Measurements from ENCODE around the gene CBFA2T3.

The CBFA2T3 gene

DNA sequence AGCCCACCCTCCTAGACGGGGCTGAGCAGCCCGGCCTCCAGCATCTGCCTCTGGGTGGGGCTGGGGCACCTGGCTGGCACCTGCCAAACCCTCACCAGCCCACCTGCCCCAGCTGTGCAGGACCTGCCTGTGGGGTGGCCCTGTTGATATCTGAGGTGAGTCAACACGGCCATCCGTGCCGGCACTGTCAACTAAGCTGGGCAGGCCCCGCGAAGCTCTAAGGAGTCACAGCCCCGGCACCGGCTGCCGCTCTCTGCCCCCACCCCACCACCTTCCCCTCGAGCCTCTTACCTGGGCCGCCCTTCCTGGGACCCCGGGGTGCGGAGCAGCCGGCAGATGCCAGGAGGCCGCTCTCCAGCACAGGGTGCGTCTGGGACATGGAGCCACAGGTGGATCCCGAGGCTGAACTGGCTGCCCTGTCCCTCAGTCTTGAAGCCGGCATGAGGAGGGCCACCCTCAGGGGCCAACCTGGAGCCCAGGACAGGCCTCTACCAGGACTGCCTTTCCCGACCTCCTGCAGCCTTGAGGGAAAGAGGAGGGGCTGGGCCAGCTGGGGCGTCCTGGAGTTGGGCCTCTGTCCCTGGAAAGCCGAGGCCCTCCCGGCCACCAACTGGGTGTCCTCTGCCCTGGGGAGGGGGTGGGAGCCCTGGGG, 515 bp downstream of the CBFA2T3 start:
- no peak for DNase-seq (ENCODE audit: low read depth)

DNA sequence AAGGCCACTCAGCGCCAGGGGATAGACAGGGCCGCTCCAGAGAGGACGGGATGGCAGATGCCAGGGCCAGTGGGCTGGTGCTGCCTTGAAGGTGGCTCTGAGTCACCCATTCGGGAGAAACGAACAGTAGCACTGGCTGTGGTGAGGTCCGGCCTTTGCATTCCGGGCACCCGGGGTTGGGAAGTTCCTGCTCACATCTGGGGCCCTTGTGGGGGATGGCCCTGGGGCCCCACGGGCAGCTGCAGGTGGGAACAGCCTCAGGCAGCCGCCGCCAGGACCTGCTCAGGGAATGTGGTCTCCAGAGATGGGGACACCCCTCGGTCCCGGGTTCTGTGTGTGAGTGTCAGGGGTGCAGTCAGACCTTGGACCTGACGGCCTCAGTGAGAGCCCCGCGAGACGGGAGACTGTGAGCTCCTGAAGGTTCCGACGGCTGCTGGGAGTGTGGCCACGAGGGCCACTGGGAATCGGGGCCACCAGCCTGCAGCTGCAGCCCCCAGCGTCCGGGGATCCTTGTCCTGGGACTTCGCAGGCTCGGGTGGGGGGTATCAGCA, 1.4 kb downstream of the CBFA2T3 start:
- DNase-seq (ENCODE audit: low read depth): no peak

DNA sequence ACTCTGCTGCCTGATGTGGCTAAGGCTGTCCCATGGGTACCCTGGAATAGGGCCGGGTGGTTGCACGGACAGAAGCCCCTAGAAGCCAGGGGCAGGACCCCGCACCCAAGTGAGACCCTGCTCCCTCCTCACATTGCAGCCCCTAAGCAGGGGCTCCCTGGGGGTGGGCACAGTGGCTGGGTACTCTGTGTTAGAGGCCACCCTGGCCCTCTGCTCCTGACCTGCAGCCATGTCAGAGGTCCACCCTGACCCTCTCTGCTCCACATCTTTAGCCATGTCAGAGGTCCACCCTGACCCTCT, 2.1 kb downstream of the CBFA2T3 start:
- no peak for DNase-seq (ENCODE audit: low read depth)

DNA sequence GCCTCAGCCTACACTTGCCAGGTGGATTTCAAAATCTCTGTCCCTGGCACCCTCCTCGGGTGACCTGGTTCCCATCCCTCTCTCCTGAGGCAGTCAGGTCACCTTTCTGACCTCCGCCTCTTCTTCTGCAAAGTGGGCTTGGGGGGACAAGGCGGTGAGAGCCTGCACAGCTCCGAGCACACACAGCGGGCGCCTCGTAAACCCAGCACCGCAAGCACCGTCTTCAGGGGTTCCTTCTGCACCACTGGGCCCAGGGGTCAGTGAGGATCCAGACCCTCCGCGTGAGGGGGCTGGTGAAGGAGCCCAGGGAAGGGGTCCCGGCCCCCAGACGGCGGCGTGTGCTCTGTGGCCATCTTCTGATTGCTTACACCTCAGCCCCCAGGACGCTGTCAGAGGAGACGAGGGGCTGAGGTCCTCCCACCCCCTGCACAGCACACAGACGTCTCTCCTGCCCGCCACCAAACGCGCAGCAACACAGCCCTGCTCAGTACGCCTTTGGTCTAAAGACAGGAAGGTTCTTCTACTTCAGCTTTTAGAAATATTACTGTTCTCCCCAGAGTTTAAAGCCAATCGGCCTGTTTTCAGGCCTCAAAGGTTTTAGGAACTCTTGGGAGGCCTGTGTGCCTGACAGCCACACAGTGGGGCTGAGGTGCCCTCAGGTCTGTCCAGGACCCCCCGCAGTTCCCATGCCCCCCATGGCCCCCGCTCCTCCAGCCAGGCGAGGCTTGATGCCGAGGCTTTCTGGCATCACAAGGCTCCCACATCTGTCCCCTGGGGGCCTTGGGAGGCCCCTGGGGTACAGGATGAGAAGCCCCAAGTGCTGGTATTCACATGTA, 2.7 kb downstream of the CBFA2T3 start:
- no peak for DNase-seq (ENCODE audit: low read depth)

DNA sequence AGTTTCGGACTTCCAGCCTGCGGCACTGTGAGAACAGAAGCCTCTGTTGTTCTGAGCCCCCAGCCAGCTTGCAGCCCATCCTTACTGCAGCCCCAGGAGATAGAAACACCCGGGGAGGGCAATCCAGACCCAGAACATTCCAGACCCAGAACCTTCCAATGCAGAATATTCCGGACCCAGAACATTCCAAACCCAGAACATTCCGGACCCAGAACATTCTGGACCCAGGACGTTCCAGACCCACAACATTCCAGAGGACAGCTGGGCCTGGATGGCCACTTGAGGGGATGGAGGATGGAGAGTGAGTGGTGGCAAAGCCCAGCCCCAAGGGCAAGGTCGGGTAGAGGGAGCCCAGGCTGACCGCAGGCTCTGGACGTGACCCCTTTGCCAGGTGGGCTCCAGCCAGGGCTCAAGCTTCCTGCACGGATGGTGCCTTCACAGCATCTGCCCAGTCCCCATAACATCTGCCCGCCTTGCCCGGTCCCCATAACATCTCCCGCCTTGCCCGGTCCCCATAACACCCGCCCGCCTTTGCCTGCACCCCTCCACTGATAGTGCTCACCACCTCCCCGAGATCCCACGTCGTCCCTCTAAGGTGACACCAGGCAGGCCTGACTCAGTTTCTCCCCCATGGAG, 3.5 kb downstream of the CBFA2T3 start:
- no peak for DNase-seq (ENCODE audit: low read depth)

DNA sequence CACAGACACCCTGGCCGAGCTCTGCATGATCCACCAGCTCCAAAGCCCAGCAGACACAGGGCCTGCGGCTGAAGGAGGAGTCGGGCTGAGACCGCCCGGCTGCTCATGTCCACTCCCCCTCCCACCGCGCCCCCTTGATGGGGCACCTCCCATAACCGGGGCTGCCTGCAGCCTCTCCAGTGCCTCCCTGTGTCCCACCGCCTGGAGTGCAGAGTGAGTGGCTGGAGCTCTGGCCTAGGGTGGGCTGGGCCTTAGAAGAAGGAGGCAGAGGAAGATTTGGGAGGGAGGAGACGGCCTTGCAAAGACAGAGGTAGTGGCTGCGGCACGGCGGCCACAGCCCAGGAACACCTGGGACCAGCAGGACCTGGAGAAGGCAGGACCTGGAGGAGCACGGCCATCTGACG, 4.0 kb downstream of the CBFA2T3 start:
- DNase-seq (ENCODE audit: low read depth): no peak

DNA sequence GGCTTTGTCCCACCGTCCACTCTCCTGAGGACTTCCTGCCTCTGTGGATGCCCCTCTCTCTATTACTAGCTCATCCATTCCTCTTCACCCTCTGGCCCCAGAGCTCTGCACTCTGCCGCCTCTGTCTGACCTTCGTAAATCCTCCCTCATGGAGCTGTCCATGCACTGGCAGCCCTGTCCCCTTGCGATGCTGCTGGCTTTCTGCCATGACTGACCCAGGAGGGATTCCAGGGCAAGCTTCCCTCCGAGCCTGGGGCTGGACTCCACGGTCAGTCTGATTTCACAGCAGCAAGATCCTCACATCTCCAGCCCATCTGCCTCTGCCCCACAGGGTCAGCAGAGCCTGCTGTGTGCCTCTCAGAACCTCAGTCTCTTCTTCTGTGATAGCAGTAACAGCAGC, 4.7 kb downstream of the CBFA2T3 start:
- DNase-seq (ENCODE audit: low read depth): no peak

DNA sequence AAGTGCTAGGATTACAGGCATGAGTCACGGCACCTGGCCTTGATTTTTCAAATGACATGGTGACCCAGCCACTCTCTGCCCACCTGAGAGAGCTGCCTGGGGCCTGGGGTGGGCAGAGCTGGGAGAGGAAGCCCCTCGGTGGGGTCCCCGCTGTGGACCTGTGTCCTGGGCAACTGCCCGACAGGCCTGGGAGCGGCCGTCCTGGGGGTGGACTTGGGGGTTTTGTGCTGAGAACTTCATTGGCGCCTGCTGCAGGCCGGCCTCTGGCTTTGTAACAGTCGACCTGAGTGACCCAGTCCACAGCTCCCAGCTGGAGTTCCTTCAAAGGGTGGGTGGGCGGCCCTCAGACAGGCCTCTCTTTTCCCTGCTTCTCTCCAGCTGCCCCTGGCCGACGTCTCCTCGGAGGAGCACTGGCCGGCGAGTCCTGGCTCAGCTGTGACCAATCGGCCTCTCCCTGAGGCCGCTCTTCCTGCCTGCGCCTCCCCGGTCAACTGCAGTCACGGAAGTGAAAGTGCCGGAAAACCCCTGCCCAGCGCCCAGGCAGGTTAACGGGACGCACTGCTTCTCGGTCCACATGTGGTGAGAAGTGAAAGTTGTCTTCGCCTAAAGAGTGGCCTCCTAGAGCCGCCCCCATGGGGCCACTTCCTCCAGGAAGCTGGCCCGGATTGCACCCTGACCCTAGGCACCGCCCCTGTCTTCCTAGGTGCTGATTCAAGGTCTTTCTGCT, 5.5 kb downstream of the CBFA2T3 start:
- no peak for DNase-seq (ENCODE audit: low read depth)

DNA sequence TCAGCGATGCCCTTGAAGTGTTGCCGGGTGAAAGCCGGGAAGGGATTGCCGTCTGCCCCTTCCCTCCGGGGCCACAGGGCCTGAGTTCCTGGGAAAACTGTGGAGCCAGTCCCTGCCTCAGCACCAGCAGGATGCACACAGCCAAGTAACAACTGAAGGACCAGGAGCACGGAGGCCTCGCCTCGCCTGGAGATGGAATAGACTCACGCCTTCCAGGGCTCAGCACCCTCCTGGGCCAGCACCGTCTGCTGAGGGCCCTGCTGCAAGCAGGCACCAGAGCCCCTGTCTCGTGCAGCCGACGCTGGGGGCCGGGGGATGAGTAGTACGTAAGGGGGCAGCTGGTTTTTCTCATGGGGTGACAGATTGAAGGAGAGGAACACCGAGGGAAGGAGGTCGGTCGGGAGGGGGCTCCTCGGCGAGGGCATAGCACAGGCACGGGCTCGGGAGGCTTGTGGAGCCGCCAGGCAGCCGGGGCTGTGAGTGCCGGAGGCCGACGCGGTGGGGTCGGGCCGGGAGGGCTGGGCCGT, 6.4 kb downstream of the CBFA2T3 start:
- DNase-seq (ENCODE audit: low read depth): no peak

DNA sequence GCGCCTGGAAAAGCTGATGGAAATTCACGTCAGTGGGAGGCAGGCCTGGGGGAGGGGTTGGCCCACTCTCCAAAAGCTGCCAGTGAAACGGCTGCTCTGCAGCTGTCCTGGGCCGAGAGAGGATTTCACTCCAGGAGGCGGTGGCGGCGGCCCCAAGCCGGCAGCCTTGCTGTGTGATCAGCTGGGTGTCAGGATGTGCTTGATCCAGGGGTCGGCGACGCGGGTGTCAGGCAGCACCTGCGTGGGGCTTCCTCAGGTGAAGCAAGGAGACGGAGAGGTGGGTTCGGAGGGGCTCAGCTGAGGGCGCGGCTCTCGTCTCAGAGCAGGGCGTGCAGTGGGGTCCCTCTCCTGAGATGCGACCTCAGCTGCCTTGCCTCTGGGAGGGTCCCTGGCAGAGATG, 7.0 kb downstream of the CBFA2T3 start:
- no peak for DNase-seq (ENCODE audit: low read depth)

DNA sequence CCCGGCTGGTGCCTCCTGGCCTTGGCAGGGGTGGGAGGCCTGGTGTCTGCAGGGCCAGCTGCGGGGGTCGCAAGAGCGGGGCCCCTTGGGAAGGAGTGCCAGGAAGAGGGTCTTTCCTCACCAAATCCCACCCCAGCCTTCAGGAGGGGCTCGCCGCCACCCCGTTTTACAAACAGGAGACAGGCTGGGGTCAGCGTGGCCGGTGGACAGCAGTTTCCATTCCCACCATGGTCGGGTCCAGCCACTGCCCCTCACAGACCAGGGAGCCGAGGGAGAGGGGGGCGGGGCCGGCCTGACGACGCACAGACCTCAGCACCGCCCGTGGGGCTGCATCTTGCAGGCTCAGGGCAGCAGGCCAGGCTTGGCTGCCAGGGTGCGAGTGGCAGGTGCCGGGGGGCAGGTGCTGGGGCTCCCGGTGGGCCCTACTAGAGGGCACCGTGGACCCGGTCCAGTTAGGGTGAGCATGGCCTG, 7.6 kb downstream of the CBFA2T3 start:
- DNase-seq (ENCODE audit: low read depth): no peak

DNA sequence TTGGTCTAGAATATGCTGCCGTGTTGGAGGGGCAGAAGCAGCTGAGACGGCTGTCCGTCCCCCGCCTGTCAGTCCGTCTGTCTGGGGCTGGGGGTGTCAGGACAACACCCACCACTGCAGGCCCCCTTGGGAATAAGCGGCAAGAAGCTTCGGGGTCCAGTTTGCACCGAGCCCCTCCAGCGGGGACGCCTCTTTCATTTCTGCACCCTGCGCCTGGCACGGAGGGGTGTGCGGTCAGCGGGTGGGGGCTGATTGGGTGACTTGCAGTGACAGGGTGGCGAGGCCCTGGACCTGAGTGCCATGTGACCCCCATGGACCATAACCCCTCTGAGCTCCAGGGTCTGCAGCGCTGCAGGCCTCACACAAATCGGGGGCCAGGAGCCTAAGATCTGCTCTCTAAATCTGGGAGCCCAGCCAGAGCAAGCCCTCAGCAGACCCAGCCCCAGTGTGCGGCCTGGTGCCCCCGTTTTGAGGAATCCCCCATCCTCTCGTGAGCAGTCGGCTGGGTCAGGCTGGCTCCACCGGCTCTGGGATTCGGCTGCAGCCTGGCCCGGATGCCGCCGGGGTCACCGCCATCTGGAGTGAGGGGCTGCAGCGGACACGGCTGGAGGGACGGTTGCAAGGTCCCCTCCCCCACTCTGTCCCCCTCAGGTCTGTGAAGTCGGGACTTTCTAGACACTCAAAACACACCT, 8.3 kb downstream of the CBFA2T3 start:
- DNase-seq (ENCODE audit: low read depth): no peak

DNA sequence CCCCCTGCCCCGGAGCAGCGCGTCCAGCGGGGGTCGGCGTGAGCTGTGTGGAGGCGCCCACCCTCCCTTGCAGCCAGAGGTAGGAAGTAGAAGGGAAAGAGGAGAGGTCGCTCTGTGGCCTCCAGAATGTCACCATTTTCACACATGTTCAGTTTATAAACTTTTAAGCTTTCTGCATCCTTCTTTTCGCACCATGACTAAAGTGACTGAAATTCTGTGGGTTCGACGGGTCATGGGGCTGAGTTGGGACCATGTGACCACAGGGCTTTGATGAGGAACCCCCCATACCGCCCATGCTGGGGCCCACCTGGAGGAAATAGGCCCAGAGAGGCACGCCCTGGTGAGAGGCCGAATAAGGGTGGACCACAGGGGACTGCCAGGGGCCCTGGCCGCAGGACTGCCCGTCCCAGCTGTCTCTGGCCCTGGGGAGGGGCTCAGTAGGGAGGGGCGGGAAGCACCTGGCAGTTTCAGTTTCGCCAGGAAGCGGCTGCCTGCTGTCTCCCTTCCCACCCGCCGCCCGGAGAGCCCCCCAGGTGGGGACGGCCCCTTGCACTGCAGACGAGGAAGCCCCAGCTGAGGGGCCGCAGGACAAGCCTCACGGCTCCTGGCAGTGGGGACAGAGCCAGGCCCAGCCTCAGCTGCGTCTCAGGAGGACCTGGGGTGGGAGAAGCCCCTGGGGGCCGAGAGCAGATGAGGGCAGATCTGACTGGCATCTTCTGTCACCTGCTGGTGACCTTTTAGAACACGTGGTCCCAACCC, 9.0 kb downstream of the CBFA2T3 start:
- DNase-seq (ENCODE audit: low read depth): no peak

DNA sequence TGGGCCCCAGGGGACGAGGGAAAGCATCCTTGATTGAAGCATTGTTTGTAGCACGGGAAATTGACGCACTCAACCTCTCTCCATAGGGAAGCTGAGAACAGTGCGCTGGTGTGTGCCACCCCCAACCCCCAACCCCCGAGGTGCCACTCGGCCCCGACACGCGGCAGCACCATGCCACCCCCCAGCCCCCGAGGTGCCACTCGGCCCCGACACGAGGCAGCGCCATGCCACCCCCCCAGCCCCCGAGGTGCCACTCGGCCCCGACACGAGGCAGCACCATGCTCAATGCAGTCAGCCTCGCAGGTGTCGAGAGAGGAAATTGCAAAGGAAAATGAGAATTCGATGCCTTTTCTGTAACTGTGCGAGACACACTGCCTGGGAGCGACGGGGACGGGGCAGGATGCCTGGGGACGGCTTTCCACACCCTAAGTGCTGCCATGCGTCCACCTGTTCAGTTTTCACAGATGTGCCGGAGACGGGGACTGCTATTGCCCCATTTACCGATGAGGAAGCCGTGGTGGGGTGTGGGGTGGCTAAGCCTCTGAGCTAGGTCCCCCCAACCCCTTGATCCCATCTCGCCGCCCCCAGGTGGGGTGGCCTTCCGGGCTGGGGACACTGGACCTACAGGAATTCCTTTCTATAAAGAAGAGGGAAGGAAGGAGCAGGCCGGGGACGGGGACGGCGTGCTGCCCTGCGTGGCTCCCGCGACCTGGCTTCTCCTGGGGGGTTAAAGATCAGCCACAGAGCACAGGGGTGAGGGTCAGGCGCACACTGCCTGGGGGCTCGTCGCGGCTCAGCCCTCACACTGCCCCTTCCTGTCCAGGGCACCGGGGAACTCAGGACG, 9.8 kb downstream of the CBFA2T3 start:
- DNase-seq (ENCODE audit: low read depth): no peak

DNA sequence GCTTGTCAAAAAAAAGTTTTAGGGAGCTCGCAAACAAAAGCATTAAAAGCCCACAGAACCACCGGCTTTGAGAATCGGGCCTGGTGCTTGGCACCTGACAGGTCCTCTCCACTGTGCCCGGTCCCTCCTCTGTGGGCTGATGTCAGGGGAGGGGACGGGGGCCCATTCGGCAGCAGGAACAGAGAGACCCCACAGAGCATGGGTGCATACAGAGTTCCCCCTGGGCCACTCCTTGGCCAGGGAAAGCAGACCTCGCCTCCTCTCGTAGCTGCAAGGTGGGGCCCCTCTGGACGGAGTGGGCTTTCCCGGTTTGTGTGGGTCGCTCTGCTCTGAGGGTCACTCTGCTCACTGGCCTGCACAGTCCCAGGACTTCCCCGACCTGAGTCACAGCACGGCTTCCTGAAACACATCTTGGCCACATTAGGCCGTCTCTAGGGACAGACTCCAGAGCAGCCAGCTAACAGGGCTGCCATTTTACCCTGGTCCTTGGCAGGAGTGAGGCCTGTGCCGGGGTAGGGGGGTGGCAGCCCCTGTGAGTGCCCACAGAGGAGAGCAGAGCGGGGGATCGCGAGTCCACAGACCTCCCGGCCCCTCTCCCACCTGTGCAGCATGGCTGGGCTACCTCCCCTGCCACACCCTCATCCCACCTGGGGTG, 11.1 kb downstream of the CBFA2T3 start:
- DNase-seq (ENCODE audit: low read depth): no peak

DNA sequence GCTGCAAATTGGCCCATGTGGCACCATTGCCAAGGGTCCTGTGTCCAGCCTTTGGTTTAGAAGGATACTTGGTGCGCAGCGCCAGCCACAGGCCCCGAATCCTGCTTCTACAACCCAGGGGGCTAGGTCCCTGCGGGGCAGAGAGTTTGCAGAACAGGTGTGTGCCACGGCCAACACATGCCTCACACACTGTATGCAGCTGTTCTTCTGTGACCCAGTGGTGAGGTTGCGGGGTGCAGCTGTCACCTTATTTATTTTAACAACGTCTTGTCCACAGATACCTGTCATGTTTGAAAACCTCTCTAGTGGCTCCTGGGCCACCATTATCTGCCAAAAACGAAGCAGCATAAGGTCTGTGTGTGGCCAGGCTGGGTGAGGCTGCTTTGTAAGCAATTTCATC, 11.6 kb downstream of the CBFA2T3 start:
- no peak for DNase-seq (ENCODE audit: low read depth)

DNA sequence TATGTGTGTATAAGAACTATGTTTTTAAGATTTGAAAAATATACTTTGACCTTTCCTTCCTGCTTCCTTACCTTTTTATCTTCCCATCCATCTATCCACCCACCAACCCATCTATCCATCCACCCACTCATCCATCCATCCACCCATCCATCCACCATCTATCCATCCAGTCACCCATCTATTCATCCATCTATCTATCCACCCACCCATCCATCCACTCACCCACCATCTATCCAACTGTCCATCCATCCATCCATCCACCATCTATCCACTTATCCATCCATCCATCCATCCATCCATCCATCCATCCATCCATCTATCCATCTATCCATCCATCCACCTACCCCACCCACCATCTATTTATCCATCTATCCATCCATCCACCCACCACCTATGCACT, 12.4 kb downstream of the CBFA2T3 start:
- DNase-seq (ENCODE audit: low read depth): no peak

DNA sequence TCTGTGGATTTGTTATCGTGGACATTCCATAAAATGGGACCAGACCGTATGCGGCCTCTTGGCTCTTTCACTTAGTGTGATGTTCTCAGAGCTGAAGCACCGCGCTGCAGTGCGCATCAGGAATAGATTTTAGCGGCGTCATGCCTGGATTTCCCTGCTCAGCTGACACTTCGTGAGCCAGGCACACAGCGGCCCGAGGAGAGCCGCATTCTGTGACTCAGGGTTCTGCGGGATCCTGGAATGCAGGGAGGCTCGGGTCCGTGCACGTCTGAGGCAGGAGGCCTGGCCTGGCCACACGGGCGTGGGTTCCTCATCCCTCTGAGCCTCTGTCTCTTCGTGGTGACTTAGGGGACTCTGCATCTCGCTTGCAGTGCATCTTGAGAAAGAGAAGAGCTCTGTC, 13.4 kb downstream of the CBFA2T3 start:
- DNase-seq (ENCODE audit: low read depth): no peak

DNA sequence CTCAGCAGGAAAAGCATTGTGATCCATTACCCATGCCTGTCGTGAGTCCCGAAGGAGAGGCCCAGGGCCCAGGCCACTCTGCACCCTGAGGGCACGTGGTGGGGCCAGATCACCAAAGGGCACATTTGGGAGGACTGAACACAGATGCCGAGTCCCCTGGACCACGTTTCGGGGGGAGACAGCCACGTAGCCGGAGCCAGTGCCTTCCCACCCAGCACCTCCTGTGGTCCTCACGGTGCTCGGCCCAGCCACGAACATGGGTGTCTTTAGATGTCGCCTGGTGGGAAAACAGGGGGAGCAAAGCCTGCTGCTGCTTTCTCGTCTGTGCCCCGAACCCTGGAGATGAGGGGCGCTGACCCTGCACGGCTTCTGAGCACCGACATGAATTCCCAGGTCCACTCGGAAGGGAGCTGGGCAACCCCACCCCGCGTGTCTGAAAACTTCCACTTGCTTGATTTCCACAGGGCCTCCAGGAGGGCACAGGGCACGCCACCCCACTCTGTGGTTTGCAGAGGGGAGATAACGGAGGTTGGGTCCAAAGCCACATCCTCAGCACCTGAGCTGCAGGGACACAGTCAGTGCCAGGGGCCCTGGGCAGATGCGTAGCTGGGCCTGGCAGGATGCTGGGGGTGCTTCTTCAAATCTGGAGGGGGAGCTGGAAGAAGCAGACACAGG, 14.4 kb downstream of the CBFA2T3 start:
- DNase-seq (ENCODE audit: low read depth): no peak
